Neural progenitor cell (in vitro differentiated cells): ENCODE measurements around the gene ELSPBP1.

Source experiments
- EZH2 ChIP-seq: fragments of 200-600 bp; sonication (generic); IDR thresholded peaks from 2 replicates; pipeline ENCODE4 v1.6.1; 2017; ENCODE audit warnings: antibody characterized with exemption, mild to moderate bottlenecking, moderate library complexity
- TF ChIP-seq, protein P1 (sequence below): fragments of 200-600 bp; sonication (generic); IDR thresholded peaks from 2 replicates; pipeline ENCODE4 v1.5.1; 2017; ENCODE audit warnings: antibody characterized with exemption, mild to moderate bottlenecking

DNA sequence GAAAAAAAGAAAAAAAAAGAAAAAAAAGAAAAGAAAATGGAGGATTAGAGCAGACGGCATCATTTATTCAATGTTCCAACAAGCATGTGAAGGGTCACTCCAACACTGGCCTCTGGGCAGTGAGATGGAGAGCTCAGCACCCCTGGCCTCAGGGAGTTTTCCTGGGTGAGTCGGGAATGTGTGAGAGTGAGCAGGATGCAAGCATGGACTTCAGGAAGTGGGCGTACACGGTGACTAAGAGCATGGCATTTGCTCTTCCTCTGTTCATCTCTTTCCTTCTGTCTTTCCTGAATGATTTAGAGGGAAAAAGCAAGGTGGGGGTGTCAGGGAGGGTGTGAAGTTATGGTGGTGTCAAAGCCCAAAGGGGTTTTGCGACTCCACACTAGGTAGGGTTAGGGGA is 50.1 kb downstream of the ELSPBP1 start:
- TF ChIP-seq, protein P1, sequence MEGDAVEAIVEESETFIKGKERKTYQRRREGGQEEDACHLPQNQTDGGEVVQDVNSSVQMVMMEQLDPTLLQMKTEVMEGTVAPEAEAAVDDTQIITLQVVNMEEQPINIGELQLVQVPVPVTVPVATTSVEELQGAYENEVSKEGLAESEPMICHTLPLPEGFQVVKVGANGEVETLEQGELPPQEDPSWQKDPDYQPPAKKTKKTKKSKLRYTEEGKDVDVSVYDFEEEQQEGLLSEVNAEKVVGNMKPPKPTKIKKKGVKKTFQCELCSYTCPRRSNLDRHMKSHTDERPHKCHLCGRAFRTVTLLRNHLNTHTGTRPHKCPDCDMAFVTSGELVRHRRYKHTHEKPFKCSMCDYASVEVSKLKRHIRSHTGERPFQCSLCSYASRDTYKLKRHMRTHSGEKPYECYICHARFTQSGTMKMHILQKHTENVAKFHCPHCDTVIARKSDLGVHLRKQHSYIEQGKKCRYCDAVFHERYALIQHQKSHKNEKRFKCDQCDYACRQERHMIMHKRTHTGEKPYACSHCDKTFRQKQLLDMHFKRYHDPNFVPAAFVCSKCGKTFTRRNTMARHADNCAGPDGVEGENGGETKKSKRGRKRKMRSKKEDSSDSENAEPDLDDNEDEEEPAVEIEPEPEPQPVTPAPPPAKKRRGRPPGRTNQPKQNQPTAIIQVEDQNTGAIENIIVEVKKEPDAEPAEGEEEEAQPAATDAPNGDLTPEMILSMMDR = no peak
- TF ChIP-seq EZH2 = no peak
